Activated T-cell treated with anti-CD3 and anti-CD28 coated beads for 1 hour (primary cell): Measurements from ENCODE around the gene THRSP.
"Not testable (repeated sequence)": the region's sequence is repeated elsewhere in the genome, so short reads cannot be mapped to it uniquely, and the experiment has no call there.

Experiments
- DNase-seq: peaks from one replicate; pipeline ENCODE4 v3.0.0-alpha.2; 2020; ENCODE audit warnings: low read depth

The THRSP gene

GRCh38 chr11:78066471-78066870 lies 2.8 kb downstream of the THRSP start:
- DNase-seq = no peak

GRCh38 chr11:78067704-78068103 lies 4.0 kb downstream of the THRSP start:
- no peak for DNase-seq

DNA sequence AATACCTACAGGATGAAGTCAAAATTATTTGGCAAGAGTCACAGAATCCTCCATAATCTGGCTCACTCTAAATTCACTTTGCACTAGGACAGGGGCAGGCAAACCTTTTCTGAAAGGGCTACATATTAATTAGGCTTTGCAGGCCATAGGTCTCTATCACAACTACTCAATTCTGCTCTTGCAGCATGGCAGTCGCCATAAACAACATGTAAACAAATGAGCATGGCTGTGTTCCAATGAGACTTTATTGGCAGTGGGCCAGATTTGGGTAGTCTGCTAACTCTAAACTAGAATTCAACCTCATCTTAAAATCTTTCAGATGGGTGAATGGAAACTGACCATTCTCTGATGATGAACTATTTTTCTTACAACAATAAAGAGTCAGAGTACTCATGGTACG lies 5.8 kb downstream of the THRSP start:
- no peak for DNase-seq

DNA sequence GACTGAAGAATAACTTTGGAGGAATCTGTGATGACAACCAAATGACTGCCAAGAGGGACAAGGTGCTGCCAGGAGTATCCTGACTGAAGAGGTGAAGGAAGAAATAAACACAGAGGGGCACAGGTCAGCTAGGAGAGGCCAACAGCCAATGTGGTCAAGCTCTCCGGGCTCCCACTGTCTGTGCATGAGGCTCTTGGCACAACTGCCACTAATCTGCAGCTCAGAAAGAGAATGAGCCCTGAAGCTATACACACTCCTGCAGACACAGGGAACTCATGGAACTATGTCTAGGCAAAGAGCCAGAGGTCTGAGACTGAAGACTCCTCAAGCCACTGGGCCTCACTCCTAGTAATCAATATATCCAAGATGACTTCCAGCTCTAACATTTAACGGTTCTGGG lies 7.0 kb downstream of the THRSP start:
- no peak for DNase-seq

DNA sequence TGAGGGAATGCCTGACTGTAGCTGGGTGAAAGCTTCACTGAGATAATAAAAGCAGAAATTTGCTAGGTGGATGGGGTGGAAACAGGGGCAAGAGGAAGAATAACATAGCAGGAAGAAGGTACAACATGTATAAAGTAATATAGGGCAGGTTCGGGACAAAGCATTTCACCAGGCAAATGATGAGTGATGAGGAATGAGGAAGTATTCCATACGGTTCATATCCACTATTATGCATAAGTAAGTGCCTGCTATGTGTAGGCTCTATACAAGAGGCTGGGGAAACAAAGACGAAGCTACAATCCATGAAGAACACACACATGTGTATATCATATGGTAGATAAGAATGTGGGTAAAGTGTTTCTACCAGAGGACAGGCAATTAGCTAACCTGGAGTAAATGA lies 8.1 kb downstream of the THRSP start:
- no peak for DNase-seq

DNA sequence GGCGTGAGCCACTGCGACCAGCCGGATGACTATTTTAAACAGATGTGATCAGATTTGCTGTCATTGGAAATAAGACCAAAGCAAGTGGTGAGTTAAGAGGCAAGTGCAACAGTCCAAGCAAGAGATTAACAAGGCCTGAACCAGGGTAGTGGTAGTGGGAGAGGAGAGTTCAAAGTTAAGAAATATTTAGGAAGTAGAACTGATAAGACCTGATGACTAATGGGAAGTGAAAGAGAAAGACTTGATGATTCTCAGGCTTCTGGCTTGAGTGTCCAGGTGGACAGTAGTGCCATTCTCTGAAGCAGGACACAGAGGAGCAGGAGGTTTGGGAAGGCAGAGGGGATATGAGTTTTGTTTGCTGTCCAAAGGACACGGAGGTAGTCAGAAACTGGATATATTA lies 8.8 kb downstream of the THRSP start:
- DNase-seq = no peak

- no peak for DNase-seq
Observed at GRCh38 chr11:78074756-78075155, 11.1 kb downstream of the THRSP start.

GRCh38 chr11:78076733-78077403 lies 13.2 kb downstream of the THRSP start:
- no peak for DNase-seq

DNA sequence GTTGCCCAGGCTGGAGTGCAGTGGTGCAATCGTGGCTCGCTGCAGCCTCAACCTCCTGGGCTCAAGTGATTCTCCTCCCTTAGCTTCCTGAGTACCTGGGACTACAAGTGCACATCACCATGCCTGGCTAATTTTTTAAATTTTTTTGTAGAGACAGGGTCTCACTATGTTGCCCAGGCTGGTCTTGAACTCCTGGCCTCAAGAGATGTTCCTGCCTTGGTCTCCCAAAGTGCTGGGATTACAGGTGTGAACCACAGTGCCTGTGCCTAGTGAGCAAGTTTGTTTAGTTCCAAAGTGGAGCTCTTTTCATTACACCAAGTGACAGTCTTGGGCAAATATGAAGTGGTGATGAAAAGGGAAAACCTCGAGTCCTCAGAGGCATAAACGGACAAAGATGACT lies 13.9 kb downstream of the THRSP start:
- DNase-seq = not testable (repeated sequence)

DNA sequence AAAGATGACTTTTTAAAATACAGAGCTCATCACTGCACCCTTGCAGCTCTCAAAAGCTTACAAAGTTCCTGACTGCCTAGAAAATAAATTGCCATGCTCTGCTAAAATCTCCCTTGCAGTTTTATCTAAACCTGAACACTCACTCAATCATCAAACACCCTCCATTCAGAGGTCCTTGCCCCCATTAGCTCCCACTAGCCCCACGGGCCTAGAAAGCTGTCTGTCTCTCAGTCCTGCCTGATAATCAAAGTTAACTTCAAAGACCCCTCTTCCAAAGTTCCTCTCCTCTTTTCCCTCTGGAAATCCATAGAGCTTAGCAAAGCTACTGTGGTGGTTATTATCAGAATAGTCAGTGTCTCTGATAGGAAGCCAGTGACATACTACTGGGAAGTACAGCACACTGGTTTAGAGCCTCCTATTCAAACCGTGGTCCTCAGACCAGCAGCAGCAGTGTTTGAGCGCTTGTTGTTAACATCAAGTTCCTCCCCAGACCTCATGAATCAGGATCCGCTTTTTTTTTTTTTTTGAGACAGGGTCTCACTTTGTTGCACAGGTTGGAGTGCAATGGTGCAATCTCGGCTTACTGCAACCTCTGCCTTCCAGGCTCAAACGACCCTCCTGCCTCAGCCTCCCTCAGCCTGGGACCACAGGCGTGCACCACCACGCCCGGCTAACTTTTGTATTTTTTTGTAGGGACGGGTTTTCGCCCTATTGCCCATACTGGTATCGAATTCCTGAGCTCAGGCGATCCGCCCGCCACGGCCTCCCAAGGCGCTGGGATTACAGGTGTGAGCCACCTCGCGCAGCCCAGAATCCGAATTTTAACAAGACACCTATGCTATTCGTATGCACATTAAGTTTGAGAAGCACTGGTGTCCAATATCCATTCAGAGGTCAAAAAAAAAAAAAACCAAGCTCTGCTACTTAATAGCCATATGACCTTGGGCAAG lies 14.8 kb downstream of the THRSP start:
- DNase-seq = no peak

DNA sequence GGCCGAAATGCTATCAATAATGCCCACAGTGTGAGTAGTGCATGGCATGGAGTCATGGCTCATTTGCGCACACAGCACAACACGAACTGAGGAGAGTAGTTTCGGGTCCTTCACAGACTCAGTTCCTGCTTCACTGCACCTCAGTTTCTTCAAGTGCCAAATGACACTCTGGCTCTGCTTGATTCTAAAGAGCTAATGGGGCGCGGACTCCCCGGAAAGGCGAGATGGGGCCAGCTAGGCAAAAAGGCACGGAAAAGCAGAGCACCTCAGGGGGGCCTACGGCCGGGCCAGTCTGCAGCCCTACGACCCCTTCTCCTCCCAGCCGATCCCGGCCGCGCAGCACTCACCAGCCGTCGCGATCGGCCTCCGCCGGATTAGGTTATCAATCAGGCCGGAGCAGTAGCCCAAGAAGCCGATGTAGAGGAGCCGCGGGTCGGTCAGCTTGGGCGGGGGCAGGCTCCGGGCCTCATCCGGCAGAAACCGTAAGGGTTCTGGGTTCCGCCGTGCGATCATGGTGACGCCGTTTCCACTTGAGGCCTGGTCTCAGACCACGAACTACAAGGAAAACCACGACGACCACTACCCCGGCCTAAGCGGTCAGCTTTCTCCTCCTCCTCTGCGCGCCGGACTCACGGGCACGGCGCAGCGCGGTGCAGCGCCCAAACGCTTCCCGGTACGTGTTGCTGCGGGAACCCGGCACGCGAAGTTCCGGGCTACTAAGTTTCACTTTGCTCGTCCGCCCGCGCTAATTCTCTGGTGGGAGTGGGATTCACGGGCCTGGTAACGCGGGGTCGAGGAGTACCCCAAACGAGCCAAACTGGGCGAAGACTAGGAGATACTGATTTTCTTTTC lies 15.8 kb downstream of the THRSP start, which contains the start of gene NDUFC2:
Gene NDUFC2 (minus strand): TSS at position 631 of the 852 bp plus-strand sequence. CDS start 118 bp downstream, at position 513.
- DNase-seq = peak; percentile 51

DNA sequence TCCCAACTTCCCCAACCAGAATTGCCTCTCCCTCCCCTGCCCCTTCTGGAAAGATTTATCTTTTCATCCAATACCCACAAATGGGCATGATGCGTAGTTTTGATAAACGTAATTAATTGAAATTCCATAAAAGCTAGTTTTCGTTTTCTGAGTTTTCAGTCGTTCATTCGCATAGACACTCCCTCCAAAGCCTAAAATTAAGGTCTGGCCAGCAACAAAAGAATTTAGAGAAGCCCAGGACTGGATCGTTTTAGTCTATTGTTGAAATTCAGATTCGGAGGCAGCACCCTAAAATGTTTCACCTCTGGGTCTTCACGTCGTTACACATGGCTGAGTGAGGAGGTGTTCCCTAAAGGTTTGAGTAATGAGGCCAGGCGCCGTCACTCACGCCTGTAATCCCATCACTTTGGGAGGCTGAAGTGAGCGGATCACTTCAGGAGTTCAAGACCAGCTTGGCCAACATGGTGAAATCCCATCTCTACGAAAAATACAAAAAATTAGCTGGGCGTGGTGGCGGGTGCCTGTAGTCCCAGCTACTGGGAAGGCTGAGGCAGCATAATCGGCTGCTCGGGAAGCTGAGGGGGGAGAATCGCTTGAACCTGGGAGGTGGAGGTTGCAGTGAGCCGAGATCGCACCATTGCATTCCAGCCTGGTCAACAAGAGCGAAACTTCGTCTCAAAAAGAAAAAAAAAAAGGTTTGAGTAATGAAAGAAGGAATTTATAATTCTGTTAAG lies 16.6 kb downstream of the THRSP start:
- DNase-seq = no peak

DNA sequence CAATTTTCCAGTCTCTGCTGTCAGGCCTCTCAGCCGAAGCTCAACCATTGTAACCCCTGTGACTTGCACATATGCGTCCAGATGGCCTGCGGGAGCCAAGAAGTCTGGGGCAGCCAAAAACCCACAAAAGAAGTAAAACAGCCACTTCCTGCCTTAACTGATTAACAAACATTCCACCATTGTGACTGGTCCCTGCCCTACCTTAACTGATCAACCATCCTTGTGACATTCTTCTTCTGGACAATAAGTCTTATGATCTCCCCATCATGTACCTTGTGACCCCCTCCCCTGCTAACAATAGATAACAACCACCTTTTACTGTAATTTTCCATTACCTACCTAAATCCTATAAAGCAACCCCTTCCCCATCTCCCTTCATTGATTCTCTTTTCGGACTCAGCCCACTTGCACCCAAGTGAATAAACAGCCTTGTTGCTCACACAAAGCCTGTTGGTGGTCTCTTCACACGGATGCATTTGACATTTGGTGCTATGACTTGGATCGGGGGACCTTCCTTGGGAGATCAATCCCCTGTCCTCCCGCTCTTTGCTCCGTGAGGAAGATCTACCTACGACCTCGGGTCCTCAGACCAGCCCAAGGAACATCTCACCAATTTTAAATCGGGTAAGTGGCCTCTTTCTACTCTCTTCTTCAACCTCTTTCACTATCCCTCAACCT lies 17.3 kb downstream of the THRSP start:
- DNase-seq = no peak

DNA sequence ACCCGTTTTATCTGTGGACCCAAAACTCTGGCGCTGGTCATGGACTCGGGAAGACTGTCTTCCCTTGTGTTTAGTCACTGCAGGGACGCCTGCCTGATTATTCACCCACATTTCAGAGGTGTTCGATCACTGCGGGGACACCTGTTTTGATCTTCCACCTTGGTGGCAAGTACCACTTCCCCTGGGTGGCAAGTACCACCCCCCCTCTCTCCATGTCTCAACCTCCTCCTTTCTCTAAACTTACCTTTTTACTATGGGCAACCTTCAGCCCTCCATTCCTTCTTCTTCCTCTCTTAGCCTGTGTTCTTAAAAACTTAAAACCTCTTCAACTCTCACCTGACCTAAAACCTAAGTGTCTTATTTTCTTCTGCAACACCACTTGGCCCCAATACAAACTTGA lies 17.9 kb downstream of the THRSP start:
- DNase-seq = no peak

- no peak for DNase-seq
Observed at GRCh38 chr11:78082146-78082545, 18.5 kb downstream of the THRSP start.

DNA sequence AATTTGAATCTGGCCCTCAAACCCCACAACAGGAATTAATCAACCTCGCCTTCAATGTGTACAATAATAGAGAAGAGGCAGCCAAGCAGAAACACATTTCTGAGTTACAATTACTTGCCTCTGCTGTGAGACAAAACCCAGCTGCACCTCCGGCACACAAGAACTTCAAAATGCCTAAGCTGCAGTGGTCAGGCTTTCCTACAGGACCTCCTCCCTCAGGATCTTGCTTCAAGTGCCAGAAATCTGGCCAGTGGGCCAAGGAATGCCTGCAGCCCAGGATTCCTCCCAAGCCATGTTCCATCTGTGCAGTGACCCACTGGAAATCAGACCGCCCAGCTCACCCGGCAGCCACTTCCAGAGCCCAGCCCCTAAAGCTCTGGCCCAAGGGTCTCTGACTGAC lies 19.4 kb downstream of the THRSP start:
- no peak for DNase-seq

DNA sequence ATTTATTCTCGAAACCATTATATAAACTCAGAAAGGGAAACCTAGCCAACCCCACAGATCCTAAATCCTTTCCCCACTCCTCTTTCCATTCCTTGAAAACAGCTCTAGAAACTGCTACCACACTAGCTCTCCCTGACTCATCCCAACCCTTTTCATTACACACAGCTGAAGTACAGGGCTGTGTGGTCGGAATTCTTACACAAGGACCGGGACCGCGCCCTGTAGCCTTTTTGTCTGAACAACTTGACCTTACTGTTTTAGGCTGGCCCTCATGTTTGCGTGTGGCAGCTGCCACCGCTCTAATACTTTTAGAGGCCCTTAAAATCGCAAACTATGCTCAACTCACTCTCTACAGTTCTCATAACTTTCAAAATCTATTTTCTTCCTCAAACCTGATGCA lies 20.8 kb downstream of the THRSP start:
- DNase-seq = not testable (repeated sequence)

DNA sequence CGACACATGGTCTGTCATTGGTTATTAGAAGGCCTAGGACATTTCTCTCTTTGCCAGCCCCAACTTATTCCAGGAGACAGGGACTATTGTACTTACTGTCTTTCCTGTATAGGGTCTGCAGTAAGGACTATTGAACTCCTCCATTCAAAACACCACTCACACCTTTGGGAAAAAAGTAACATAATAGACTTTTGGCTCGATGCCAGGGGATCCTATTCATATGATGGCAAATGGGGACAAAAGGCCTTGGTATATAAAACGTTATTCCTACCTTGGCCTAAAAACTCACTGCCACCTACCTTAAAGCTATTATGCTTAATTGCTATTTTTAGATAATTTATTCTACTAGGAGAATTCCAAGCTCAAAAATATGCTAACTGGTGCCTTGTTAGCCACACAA lies 22.3 kb downstream of the THRSP start:
- DNase-seq = no peak

- not testable (repeated sequence) for DNase-seq
Observed at GRCh38 chr11:78086521-78087074, 22.9 kb downstream of the THRSP start.

DNA sequence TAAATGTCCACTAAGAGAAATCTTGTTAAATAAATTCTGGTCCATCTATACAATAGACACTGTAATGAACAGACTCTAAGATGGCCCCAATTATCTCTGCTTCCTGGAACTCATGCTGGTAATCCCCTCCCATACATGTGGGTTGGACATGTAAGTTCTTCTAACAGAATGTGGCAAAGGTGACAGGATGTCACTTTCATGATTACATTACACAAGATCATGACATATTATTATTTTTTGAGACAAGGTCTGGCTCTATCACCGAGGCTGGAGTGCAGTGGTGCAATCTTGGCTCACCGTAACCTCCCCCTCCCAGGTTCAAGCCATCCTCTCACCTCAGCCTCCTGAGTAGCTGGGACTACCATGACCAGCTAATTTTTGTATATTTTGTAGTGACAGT lies 30.6 kb downstream of the THRSP start:
- DNase-seq = no peak
